SU-DHL-6 (cell line): ENCODE measurements around the gene THTPA.

ENCODE experiments used
- H2AFZ ChIP-seq: fragments of 200-600 bp; sonication (generic); 2 replicates; pipeline ENCODE4 v1.6.1; 2014; ENCODE audit warnings: low read depth, mild to moderate bottlenecking, moderate library complexity, mixed read lengths, antibody characterized with exemption, low read length; ENCODE audit not compliant: severe bottlenecking
- H3F3A ChIP-seq: fragments of 200-600 bp; shearing (Covaris generic); 2 replicates; pipeline ENCODE4 v1.6.0; 2016; ENCODE audit warnings: antibody characterized with exemption, mild to moderate bottlenecking; ENCODE audit not compliant: insufficient read depth
- H3K27ac ChIP-seq: fragments of 200-600 bp; sonication (generic); 2 replicates; pipeline ENCODE4 v1.5.1; 2016; ENCODE audit warnings: low read depth, mild to moderate bottlenecking, low read length, moderate library complexity, mixed read lengths
- H3K27me3 ChIP-seq: fragments of 200-600 bp; sonication (generic), shearing (Covaris generic); 2 replicates; pipeline ENCODE4 v1.6.0; 2014; ENCODE audit warnings: mild to moderate bottlenecking, low read length
- H3K36me3 ChIP-seq: fragments of 200-600 bp; sonication (generic); 2 replicates; pipeline ENCODE4 v1.6.1; 2014; ENCODE audit warnings: mild to moderate bottlenecking, low read length, mixed read lengths
- H3K4me2 ChIP-seq: fragments of 300-600, 200-600 bp; shearing (Covaris generic), sonication (generic); 2 replicates; pipeline ENCODE4 v1.6.0; 2014; ENCODE audit warnings: low read length, low read depth, mild to moderate bottlenecking; ENCODE audit not compliant: poor library complexity, severe bottlenecking
- H3K4me3 ChIP-seq: fragments of 200-600 bp; sonication (generic); 2 replicates; pipeline ENCODE4 v1.5.1; 2014; ENCODE audit warnings: antibody characterized with exemption, low read length, mild to moderate bottlenecking, mixed read lengths; ENCODE audit not compliant: insufficient read depth, poor library complexity, severe bottlenecking
- H3K79me2 ChIP-seq: fragments of 200-600 bp; sonication (generic); 2 replicates; pipeline ENCODE4 v1.6.1; 2014; ENCODE audit warnings: mild to moderate bottlenecking, low read length, moderate library complexity; ENCODE audit not compliant: insufficient read depth
- H3K9ac ChIP-seq: fragments of 200-600 bp; sonication (generic); 2 replicates; pipeline ENCODE4 v1.7.0; 2014; ENCODE audit warnings: mild to moderate bottlenecking, low read length
- H3K9me2 ChIP-seq: fragments of 200-600 bp; sonication (generic); replicated peaks from 2 replicates; pipeline ENCODE4 v1.6.1; 2014; ENCODE audit warnings: low read length; ENCODE audit not compliant: insufficient read depth
- H3K9me3 ChIP-seq: fragments of 200-600 bp; sonication (generic); 2 replicates; pipeline ENCODE4 v1.6.1; 2014; ENCODE audit warnings: low read length, mixed read lengths; ENCODE audit not compliant: insufficient read depth
- H4K20me1 ChIP-seq: fragments of 200-600 bp; sonication (generic); 2 replicates; pipeline ENCODE4 v1.6.1; 2014; ENCODE audit warnings: low read depth, mild to moderate bottlenecking, antibody characterized with exemption, low read length, moderate library complexity, mixed read lengths
- EZH2phosphoT487 ChIP-seq: fragments of 200-600 bp; sonication (generic), shearing (Covaris generic); conservative IDR thresholded peaks from 2 replicates; pipeline ENCODE4 v1.6.1; 2018; ENCODE audit warnings: mild to moderate bottlenecking, antibody characterized with exemption, low read length, moderate library complexity, mixed read lengths
- TF ChIP-seq, protein P1 (sequence below): fragments of 200-600 bp; sonication (generic); IDR thresholded peaks from one replicate; pipeline ENCODE4 v1.5.1; 2017; ENCODE audit warnings: antibody characterized with exemption, mild to moderate bottlenecking, low read length, moderate library complexity; ENCODE audit not compliant: insufficient read depth, poor library complexity, severe bottlenecking

THTPA gene

DNA sequence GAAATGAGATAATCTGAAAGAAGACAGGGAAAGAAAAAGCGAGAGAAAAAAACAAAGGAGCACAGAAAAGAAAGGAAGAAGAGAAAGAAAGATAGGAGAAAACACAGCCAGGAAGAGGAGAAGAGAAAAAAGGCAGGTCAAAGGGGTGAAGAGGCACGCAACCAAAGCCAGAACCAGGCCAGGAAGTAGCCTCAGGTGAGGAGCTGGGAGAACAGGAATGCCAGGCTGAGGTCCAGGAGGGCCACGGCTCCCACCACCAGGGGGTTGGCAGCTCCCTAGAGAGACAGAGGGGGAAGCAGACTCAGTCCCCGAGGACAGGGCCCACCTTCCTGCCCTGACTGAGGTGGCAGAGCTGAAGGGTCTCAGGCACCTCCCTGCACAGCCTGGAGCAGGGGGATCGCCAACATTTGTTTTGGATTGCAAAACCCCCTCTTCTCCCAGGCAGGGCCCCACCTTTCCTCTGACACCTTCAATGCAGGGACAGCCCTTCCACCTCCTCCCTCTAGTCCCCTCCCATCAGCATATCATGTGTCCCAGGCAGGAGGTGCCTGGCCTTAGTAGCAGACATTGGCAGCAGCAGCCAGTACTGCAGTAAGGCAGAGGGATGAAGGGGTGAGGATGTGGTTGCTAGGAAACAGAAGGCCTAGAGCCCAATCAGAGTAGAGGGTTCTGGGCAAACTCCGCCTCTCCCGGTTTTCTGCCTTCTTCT is 13.5 kb downstream of the THTPA start:
- Histone ChIP-seq H2AFZ (no peak overlapping the region), H3K27ac (no peak overlapping the region), H3K36me3 (no peaks in the 10 kb centered on the region), H3K79me2 (peaks cover 18% of the 10 kb centered on the region), H4K20me1 (no peaks in the 10 kb centered on the region), H3K9me2 (no peaks in the 10 kb centered on the region), H3K4me3 (no peak overlapping the region), H3F3A (peaks cover 9% of the 10 kb centered on the region; the same call in 1 of the 2 replicates), H3K9ac (no peak overlapping the region), H3K9me3 (no peaks in the 10 kb centered on the region), H3K4me2 (no peak overlapping the region), H3K27me3 (no peaks in the 10 kb centered on the region)
- TF ChIP-seq, protein P1, sequence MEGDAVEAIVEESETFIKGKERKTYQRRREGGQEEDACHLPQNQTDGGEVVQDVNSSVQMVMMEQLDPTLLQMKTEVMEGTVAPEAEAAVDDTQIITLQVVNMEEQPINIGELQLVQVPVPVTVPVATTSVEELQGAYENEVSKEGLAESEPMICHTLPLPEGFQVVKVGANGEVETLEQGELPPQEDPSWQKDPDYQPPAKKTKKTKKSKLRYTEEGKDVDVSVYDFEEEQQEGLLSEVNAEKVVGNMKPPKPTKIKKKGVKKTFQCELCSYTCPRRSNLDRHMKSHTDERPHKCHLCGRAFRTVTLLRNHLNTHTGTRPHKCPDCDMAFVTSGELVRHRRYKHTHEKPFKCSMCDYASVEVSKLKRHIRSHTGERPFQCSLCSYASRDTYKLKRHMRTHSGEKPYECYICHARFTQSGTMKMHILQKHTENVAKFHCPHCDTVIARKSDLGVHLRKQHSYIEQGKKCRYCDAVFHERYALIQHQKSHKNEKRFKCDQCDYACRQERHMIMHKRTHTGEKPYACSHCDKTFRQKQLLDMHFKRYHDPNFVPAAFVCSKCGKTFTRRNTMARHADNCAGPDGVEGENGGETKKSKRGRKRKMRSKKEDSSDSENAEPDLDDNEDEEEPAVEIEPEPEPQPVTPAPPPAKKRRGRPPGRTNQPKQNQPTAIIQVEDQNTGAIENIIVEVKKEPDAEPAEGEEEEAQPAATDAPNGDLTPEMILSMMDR, result no peak
- TF ChIP-seq EZH2phosphoT487, result no peak

DNA sequence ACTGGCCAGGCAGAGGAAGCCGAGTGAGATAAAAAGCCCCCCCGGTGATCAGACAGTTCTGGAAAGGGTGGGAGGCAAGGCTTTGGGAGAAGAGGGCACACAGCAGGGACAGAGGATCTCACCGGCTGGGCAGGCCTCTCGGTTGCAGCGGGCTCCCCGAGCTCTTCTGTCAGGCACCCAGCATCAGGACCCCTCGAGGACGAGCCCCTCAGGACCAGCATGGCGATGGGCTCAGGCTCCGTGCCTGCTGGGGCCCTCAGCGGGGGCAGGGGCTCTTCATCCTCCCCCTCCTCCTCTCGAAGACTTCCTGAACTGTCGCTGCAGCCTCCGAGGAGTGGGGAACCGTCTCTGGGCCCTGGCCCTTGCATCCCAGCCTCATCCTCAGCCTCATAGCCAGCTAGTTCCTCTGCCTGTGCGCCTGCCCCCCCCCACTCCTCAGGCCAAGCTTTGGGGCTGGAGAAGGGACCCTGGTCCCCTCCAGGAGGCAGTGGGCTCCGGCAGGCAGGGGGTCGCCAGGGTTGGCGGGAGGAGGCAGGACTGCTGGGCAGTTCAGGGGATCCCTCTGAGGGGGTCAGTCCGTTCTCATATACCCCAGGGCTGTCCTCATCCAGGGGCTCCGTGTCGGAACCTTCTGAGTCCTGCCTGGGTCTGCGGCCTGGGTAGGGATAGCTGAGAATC is 14.9 kb downstream of the THTPA start:
- Histone ChIP-seq H3K9me2 (no peaks in the 10 kb centered on the region), H3K27ac (no peak overlapping the region), H3K36me3 (no peaks in the 10 kb centered on the region), H3K4me3 (no peak overlapping the region), H4K20me1 (no peaks in the 10 kb centered on the region), H3K79me2 (peaks cover 16% of the 10 kb centered on the region), H3K4me2 (no peak overlapping the region), H3K9me3 (no peaks in the 10 kb centered on the region), H2AFZ (no peak overlapping the region), H3F3A (peaks cover 9% of the 10 kb centered on the region; the same call in 1 of the 2 replicates), H3K9ac (no peak overlapping the region), H3K27me3 (no peaks in the 10 kb centered on the region)
- TF ChIP-seq, protein P1, result no peak
- TF ChIP-seq EZH2phosphoT487, result no peak

DNA sequence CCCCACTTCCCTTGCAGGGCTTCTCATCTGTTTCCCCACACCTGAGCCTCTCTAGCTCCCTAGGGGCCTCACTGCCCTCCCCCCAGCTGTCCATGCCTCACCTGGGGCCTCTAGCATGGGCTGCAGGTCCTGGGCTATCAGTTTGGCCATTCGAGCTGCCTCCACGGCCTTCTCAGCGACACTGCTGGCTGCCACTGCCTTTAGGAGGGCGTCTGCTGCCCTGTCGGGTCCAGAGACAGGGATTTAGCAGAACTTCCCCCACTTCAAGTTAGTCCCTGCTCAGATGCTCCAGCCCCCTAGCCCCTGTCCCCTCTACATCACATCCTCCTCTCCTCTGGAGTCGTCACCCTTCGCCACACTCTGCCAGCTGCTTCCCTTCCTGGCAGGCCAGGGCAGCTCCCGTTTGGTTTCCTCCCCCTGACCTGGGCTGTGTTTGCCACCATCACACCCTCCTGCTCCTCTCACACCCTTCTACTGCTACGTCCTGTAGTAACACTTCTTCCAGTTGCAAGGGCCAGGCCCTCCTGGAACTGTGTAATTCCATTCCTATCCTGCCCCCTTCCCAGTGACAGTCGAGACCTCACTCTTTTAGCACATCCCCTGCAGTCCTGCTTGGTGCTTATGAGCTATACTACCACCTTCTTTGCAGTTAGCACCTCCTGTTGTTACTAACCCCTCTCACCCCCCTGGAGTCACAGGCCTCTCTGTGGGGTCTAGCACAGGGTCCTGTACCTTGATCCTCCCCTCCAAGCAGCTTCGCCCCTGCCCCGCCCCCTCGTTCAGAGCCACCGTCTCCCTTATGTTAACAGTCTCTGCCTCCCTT is 15.8 kb downstream of the THTPA start:
- Histone ChIP-seq H3K36me3 (no peaks in the 10 kb centered on the region), H3K79me2 (peaks cover 6% of the 10 kb centered on the region; the same call in 1 of the 2 replicates), H3K9me3 (no peaks in the 10 kb centered on the region), H3K4me2 (no peak overlapping the region), H3K9ac (no peak overlapping the region), H3K27me3 (no peaks in the 10 kb centered on the region), H3K9me2 (no peaks in the 10 kb centered on the region), H2AFZ (no peak overlapping the region), H3F3A (peaks cover 9% of the 10 kb centered on the region; the same call in 1 of the 2 replicates), H3K27ac (no peak overlapping the region), H4K20me1 (no peaks in the 10 kb centered on the region), H3K4me3 (no peak overlapping the region)
- TF ChIP-seq, protein P1, result no peak
- no peak for TF ChIP-seq EZH2phosphoT487
